ENCODE data around the gene SPRR4. TPM values are rescaled to one million over a fixed set of nuclear protein-coding genes. Genes with fewer than 3 reads are reported as not detected.

SPRR4 gene, protein sequence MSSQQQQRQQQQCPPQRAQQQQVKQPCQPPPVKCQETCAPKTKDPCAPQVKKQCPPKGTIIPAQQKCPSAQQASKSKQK
- not detected in 2 replicates for polyA plus RNA-seq (2013)

GRCh38 chr1:152970495-152970894, at the start of gene SPRR4:
Gene SPRR4 (plus strand): TSS chr1:152970648. CDS start chr1:152971891, 1,243 bp downstream.
- Histone ChIP-seq H3K4ac (ENCODE audit: low read depth, low read length) (no peak within 1 kb of the TSS), H2AFZ (ENCODE audit: insufficient read depth, low read length, poor library complexity) (no peak within 1 kb of the TSS), H2BK120ac (ENCODE audit: insufficient read depth, low read length, poor library complexity) (no peak within 1 kb of the TSS), H4K8ac (ENCODE audit: low read depth, low read length) (no peak within 1 kb of the TSS), H4K12ac (ENCODE audit: low read depth, low read length) (no peak within 1 kb of the TSS), H3K18ac (ENCODE audit: low read length) (no peak within 1 kb of the TSS), H3K4me2 (ENCODE audit: low read length) (no peak within 1 kb of the TSS), H2BK5ac (ENCODE audit: low read depth, low read length, poor library complexity) (no peak within 1 kb of the TSS), H3K27ac (ENCODE audit: low read depth, low read length) (no peak within 1 kb of the TSS), H3K27me3 (ENCODE audit: insufficient read depth, low read length) (no peaks in the 10 kb centered on the region), H3K4me1 (ENCODE audit: control insufficient read depth in 1 of 2, insufficient read depth in 2 of 2, low read length in 2 of 2) (no peaks in the 10 kb centered on the region), H3K36me3 (ENCODE audit: control insufficient read depth in 1 of 2, insufficient read depth in 2 of 2, low read length in 2 of 2) (no peaks in the 10 kb centered on the region), H3K79me2 (ENCODE audit: control insufficient read depth, insufficient read depth, low read length, poor library complexity) (no peaks in the 10 kb centered on the region), H3K9me3 (ENCODE audit: insufficient read depth, low read depth, low read length) (peaks cover 4% of the 10 kb centered on the region), H3K23ac (ENCODE audit: low read length) (no peak within 1 kb of the TSS), H3K4me3 (ENCODE audit: low read depth, low read length) (no peak within 1 kb of the TSS), H2BK12ac (ENCODE audit: low read length) (no peak within 1 kb of the TSS), H4K91ac (ENCODE audit: low read depth, low read length) (no peak within 1 kb of the TSS), H3K14ac (ENCODE audit: low read length) (no peak within 1 kb of the TSS), H3K9ac (ENCODE audit: low read length) (no peak within 1 kb of the TSS), H3K79me1 (ENCODE audit: low read length) (no peaks in the 10 kb centered on the region), H2AK5ac (ENCODE audit: low read length) (no peak within 1 kb of the TSS)
- no peak for DNase-seq
- WGBS (ENCODE audit: extremely low coverage, insufficient coverage, insufficient read length), result no CpG with 5 or more reads among the region's 6 CpGs

DNA sequence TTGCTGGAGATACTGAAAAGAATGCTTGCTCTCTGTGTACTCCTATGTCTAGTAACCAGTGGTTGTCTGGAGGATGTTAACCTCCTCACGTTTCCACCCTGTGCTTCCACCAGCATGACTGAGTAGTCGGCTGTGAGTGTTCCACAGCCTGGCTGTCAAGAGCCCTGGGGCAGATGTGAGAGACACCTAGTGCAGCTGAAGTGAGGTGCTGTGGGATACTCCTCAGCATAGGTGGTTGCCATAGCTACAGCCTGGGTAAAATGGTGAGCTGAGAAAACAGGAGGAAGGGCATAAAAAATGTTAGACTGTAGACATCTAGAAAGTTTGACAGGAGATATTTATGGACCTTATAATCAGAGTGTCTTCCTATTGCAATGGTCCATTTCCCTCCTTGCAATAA, 46.3 kb upstream of the SPRR4 start:
- Histone ChIP-seq H3K79me1 (ENCODE audit: low read length) (no peaks in the 10 kb centered on the region), H3K9ac (ENCODE audit: low read length) (no peak overlapping the region), H3K18ac (ENCODE audit: low read length) (no peak overlapping the region), H4K8ac (ENCODE audit: low read depth, low read length) (no peak overlapping the region), H2AFZ (ENCODE audit: insufficient read depth, low read length, poor library complexity) (no peak overlapping the region), H3K36me3 (ENCODE audit: control insufficient read depth in 1 of 2, insufficient read depth in 2 of 2, low read length in 2 of 2) (no peaks in the 10 kb centered on the region), H4K91ac (ENCODE audit: low read depth, low read length) (no peak overlapping the region), H3K4me1 (ENCODE audit: control insufficient read depth in 1 of 2, insufficient read depth in 2 of 2, low read length in 2 of 2) (no peaks in the 10 kb centered on the region), H2BK5ac (ENCODE audit: low read depth, low read length, poor library complexity) (no peak overlapping the region), H3K9me3 (ENCODE audit: insufficient read depth, low read depth, low read length) (peaks cover 3% of the 10 kb centered on the region), H3K27me3 (ENCODE audit: insufficient read depth, low read length) (no peaks in the 10 kb centered on the region), H2BK120ac (ENCODE audit: insufficient read depth, low read length, poor library complexity) (no peak overlapping the region), H3K14ac (ENCODE audit: low read length) (no peak overlapping the region), H3K79me2 (ENCODE audit: control insufficient read depth, insufficient read depth, low read length, poor library complexity) (no peaks in the 10 kb centered on the region), H3K23ac (ENCODE audit: low read length) (no peak overlapping the region), H4K12ac (ENCODE audit: low read depth, low read length) (no peak overlapping the region), H3K27ac (ENCODE audit: low read depth, low read length) (no peak overlapping the region), H2AK5ac (ENCODE audit: low read length) (no peak overlapping the region), H2BK12ac (ENCODE audit: low read length) (no peak overlapping the region), H3K4ac (ENCODE audit: low read depth, low read length) (no peak overlapping the region), H3K4me3 (ENCODE audit: low read depth, low read length) (no peak overlapping the region), H3K4me2 (ENCODE audit: low read length) (no peak overlapping the region)
- DNase-seq, result no peak
- no CpG with 5 or more reads among the region's 2 CpGs for WGBS (ENCODE audit: extremely low coverage, insufficient coverage, insufficient read length)

DNA sequence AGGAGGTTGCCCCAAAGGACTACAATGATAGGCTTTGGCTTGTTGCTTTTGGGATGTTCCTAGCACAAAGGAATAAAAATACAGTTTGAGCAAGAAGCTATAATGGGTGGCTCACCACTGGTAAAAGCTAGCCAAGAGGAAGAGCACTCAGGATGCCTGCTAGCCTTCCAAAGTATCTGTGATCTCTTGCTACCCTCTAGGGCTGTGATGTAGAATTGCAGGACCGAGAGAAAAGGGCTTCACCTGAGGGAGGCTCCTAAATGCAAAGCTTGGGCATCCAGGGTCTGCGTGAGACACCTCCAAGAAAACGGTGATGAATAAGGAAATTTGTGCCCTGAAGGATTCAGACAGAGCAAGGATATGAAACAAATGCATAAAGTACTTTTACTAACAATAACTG, 44.4 kb upstream of the SPRR4 start:
- Histone ChIP-seq H3K9me3 (ENCODE audit: insufficient read depth, low read depth, low read length) (peaks cover 3% of the 10 kb centered on the region), H3K79me2 (ENCODE audit: control insufficient read depth, insufficient read depth, low read length, poor library complexity) (no peaks in the 10 kb centered on the region), H3K18ac (ENCODE audit: low read length) (no peak overlapping the region), H3K14ac (ENCODE audit: low read length) (no peak overlapping the region), H3K23ac (ENCODE audit: low read length) (no peak overlapping the region), H2AFZ (ENCODE audit: insufficient read depth, low read length, poor library complexity) (no peak overlapping the region), H3K4me2 (ENCODE audit: low read length) (no peak overlapping the region), H4K12ac (ENCODE audit: low read depth, low read length) (no peak overlapping the region), H3K27ac (ENCODE audit: low read depth, low read length) (no peak overlapping the region), H3K79me1 (ENCODE audit: low read length) (no peaks in the 10 kb centered on the region), H2BK120ac (ENCODE audit: insufficient read depth, low read length, poor library complexity) (no peak overlapping the region), H3K36me3 (ENCODE audit: control insufficient read depth in 1 of 2, insufficient read depth in 2 of 2, low read length in 2 of 2) (no peaks in the 10 kb centered on the region), H4K91ac (ENCODE audit: low read depth, low read length) (no peak overlapping the region), H2BK12ac (ENCODE audit: low read length) (no peak overlapping the region), H3K4me1 (ENCODE audit: control insufficient read depth in 1 of 2, insufficient read depth in 2 of 2, low read length in 2 of 2) (no peaks in the 10 kb centered on the region), H3K27me3 (ENCODE audit: insufficient read depth, low read length) (no peaks in the 10 kb centered on the region), H2AK5ac (ENCODE audit: low read length) (no peak overlapping the region), H3K4me3 (ENCODE audit: low read depth, low read length) (no peak overlapping the region), H2BK5ac (ENCODE audit: low read depth, low read length, poor library complexity) (no peak overlapping the region), H4K8ac (ENCODE audit: low read depth, low read length) (no peak overlapping the region), H3K9ac (ENCODE audit: low read length) (no peak overlapping the region), H3K4ac (ENCODE audit: low read depth, low read length) (no peak overlapping the region)
- WGBS (ENCODE audit: extremely low coverage, insufficient coverage, insufficient read length), result no CpG with 5 or more reads among the region's 3 CpGs
- peak; percentile 24 to 75 for DNase-seq

DNA sequence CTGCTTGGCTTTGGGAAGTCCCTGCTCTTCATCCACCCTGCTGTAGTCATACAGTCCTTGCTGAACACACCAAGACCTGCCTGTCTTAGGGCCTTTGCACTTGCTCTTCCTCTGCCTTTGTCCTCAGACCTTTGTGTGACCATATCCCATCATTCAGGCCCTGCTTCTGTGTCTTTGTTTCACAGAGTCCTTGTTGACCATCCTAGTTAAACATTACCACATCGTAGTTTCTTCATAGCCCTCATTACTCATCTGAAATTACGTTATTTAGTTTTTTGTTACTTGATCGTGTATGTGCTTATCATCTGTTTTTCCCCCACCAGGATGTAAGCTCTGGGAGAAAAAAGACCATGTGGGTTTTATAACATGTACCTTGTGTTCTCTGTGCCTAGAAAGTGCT, 41.8 kb upstream of the SPRR4 start:
- no peak overlapping the region for H3K4me2 ChIP-seq (ENCODE audit: low read length)
- no peaks in the 10 kb centered on the region for H3K4me1 ChIP-seq (ENCODE audit: control insufficient read depth in 1 of 2, insufficient read depth in 2 of 2, low read length in 2 of 2)
- H3K27ac ChIP-seq (ENCODE audit: low read depth, low read length), result no peak overlapping the region
- H3K27me3 ChIP-seq (ENCODE audit: insufficient read depth, low read length), result no peaks in the 10 kb centered on the region
- no peaks in the 10 kb centered on the region for H3K79me1 ChIP-seq (ENCODE audit: low read length)
- no peak overlapping the region for H3K23ac ChIP-seq (ENCODE audit: low read length)
- H4K8ac ChIP-seq (ENCODE audit: low read depth, low read length), result no peak overlapping the region
- H4K91ac ChIP-seq (ENCODE audit: low read depth, low read length), result no peak overlapping the region
- no peak for DNase-seq
- H3K79me2 ChIP-seq (ENCODE audit: control insufficient read depth, insufficient read depth, low read length, poor library complexity), result no peaks in the 10 kb centered on the region
- H3K9me3 ChIP-seq (ENCODE audit: insufficient read depth, low read depth, low read length), result peaks cover 3% of the 10 kb centered on the region
- WGBS (ENCODE audit: extremely low coverage, insufficient coverage, insufficient read length), result no CpG with 5 or more reads among the region's 3 CpGs
- no peak overlapping the region for H2BK5ac ChIP-seq (ENCODE audit: low read depth, low read length, poor library complexity)
- H3K36me3 ChIP-seq (ENCODE audit: control insufficient read depth in 1 of 2, insufficient read depth in 2 of 2, low read length in 2 of 2), result no peaks in the 10 kb centered on the region
- no peak overlapping the region for H3K4me3 ChIP-seq (ENCODE audit: low read depth, low read length)
- no peak overlapping the region for H2AFZ ChIP-seq (ENCODE audit: insufficient read depth, low read length, poor library complexity)
- H2BK120ac ChIP-seq (ENCODE audit: insufficient read depth, low read length, poor library complexity), result no peak overlapping the region
- no peak overlapping the region for H3K18ac ChIP-seq (ENCODE audit: low read length)
- H3K9ac ChIP-seq (ENCODE audit: low read length), result no peak overlapping the region
- H2AK5ac ChIP-seq (ENCODE audit: low read length), result no peak overlapping the region
- no peak overlapping the region for H4K12ac ChIP-seq (ENCODE audit: low read depth, low read length)
- H3K14ac ChIP-seq (ENCODE audit: low read length), result no peak overlapping the region
- H3K4ac ChIP-seq (ENCODE audit: low read depth, low read length), result no peak overlapping the region
- H2BK12ac ChIP-seq (ENCODE audit: low read length), result no peak overlapping the region
